ENCODE data around the gene NRG2.

The NRG2 gene

GRCh38 chr5:139845846-139846681 lies 197.0 kb downstream of the NRG2 start:
- no peaks in the 10 kb centered on the region for H3F3A ChIP-seq (ENCODE audit: insufficient read depth)
- H3K4me3 ChIP-seq (ENCODE audit: insufficient read depth, low read length, poor library complexity, severe bottlenecking) = no peak overlapping the region
- no peak for TF ChIP-seq CTCF (IDR thresholded peaks at IDR 0.05; ENCODE audit: insufficient read depth, low read length, poor library complexity, severe bottlenecking)
- TF ChIP-seq EZH2phosphoT487 (conservative IDR thresholded peaks at IDR 0.05; ENCODE audit: low read length) = no peak
- H3K9ac ChIP-seq (ENCODE audit: low read length) = no peak overlapping the region
- H3K27me3 ChIP-seq (ENCODE audit: low read length) = no peaks in the 10 kb centered on the region
- H3K9me2 ChIP-seq (replicated peaks; ENCODE audit: insufficient read depth, low read length) = no peaks in the 10 kb centered on the region
- H3K4me2 ChIP-seq (ENCODE audit: low read depth, low read length, poor library complexity, severe bottlenecking) = no peak overlapping the region
- H3K79me2 ChIP-seq (ENCODE audit: insufficient read depth, low read length) = no peaks in the 10 kb centered on the region
- no peaks in the 10 kb centered on the region for H4K20me1 ChIP-seq (ENCODE audit: low read depth, low read length)
- H2AFZ ChIP-seq (ENCODE audit: low read depth, low read length, severe bottlenecking) = no peak overlapping the region
- no peaks in the 10 kb centered on the region for H3K36me3 ChIP-seq (ENCODE audit: low read length)
- H3K27ac ChIP-seq (ENCODE audit: low read depth, low read length) = no peak overlapping the region
- H3K9me3 ChIP-seq (ENCODE audit: insufficient read depth, low read length) = no peaks in the 10 kb centered on the region

DNA sequence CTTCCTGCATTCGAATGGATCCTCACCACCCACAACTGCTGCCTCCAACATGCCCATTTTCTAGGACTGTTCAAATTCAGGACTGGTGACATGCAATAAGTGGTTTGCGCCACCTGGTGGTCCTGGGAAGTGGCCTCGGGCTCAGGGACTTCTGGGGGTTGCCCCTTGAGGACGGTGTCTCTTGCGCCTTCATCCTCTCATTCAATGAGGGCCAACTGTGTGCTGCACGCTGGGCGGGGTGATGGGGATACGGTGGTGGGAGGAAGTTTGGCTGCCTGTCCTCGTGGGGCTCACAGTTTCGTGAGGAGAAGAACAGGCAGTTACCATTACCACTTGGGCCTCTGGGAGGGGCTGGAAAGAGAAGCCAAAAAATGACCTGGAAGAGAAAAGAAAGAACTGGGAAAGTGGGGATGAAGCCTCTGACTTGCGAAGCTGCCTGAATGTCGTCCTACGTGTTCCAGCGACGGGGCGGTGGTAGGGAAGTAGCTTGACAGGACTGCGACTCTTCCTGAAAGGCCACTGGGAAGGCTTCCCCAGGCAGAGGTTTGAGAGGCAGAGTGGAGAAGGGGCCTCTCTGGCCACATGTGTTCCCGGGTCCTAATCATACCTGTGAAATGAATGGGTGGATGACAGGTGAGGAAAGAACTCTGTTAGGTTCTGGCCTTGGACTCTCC lies 198.5 kb downstream of the NRG2 start:
- Histone ChIP-seq H3K36me3 (ENCODE audit: low read length) (no peaks in the 10 kb centered on the region), H3K27ac (ENCODE audit: low read depth, low read length) (no peak overlapping the region), H3K9me2 (replicated peaks; ENCODE audit: insufficient read depth, low read length) (no peaks in the 10 kb centered on the region), H3K27me3 (ENCODE audit: low read length) (no peaks in the 10 kb centered on the region), H3K9me3 (ENCODE audit: insufficient read depth, low read length) (no peaks in the 10 kb centered on the region), H4K20me1 (ENCODE audit: low read depth, low read length) (no peaks in the 10 kb centered on the region), H3K4me3 (ENCODE audit: insufficient read depth, low read length, poor library complexity, severe bottlenecking) (no peak overlapping the region), H3K4me2 (ENCODE audit: low read depth, low read length, poor library complexity, severe bottlenecking) (no peak overlapping the region), H3K9ac (ENCODE audit: low read length) (no peak overlapping the region), H3F3A (ENCODE audit: insufficient read depth) (no peaks in the 10 kb centered on the region), H2AFZ (ENCODE audit: low read depth, low read length, severe bottlenecking) (no peak overlapping the region), H3K79me2 (ENCODE audit: insufficient read depth, low read length) (no peaks in the 10 kb centered on the region)
- TF ChIP-seq EZH2phosphoT487 (conservative IDR thresholded peaks at IDR 0.05; ENCODE audit: low read length) = no peak
- TF ChIP-seq CTCF (IDR thresholded peaks at IDR 0.05; ENCODE audit: insufficient read depth, low read length, poor library complexity, severe bottlenecking) = peak; percentile 79

DNA sequence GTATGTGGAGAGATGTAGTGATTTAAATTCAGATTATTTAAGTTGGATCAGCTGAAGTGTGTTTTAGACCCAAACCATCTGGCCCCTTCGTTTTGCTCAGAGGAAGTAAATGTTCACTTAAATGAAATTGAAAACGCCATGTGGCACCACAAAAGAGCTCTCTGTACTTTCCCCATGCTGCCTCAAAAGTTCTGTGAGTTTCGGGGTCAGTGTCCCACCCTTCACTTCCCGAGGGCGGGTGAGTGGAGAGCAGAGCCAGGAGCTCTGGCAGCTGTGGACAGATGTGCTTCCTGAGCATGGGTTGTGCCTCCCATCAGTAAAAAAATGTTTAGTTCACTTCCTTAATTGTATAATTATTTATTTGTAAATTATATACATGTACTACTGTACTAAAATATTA lies 199.1 kb downstream of the NRG2 start:
- no peak overlapping the region for H2AFZ ChIP-seq (ENCODE audit: low read depth, low read length, severe bottlenecking)
- H3K9me3 ChIP-seq (ENCODE audit: insufficient read depth, low read length) = no peaks in the 10 kb centered on the region
- no peaks in the 10 kb centered on the region for H3K9me2 ChIP-seq (replicated peaks; ENCODE audit: insufficient read depth, low read length)
- no peak overlapping the region for H3K4me3 ChIP-seq (ENCODE audit: insufficient read depth, low read length, poor library complexity, severe bottlenecking)
- no peaks in the 10 kb centered on the region for H3K79me2 ChIP-seq (ENCODE audit: insufficient read depth, low read length)
- no peaks in the 10 kb centered on the region for H3K36me3 ChIP-seq (ENCODE audit: low read length)
- no peak overlapping the region for H3K4me2 ChIP-seq (ENCODE audit: low read depth, low read length, poor library complexity, severe bottlenecking)
- H3K9ac ChIP-seq (ENCODE audit: low read length) = no peak overlapping the region
- TF ChIP-seq CTCF (IDR thresholded peaks at IDR 0.05; ENCODE audit: insufficient read depth, low read length, poor library complexity, severe bottlenecking) = no peak
- no peak for TF ChIP-seq EZH2phosphoT487 (conservative IDR thresholded peaks at IDR 0.05; ENCODE audit: low read length)
- no peak overlapping the region for H3K27ac ChIP-seq (ENCODE audit: low read depth, low read length)
- H3K27me3 ChIP-seq (ENCODE audit: low read length) = no peaks in the 10 kb centered on the region
- H3F3A ChIP-seq (ENCODE audit: insufficient read depth) = no peaks in the 10 kb centered on the region
- H4K20me1 ChIP-seq (ENCODE audit: low read depth, low read length) = no peaks in the 10 kb centered on the region
